Kidney (tissue), 14 donors: Measurements from ENCODE around the gene DNAJA1. TPM values are rescaled to one million over a fixed set of nuclear protein-coding genes. Genes with fewer than 3 reads are reported as not detected.

Experiments used
- DNase-seq, 5 donors: peaks; one replicate each; pipeline ENCODE4 v3.0.0-alpha.2; 2013 to 2020
- FAIRE-seq: peaks from 2 replicates; lab custom pipeline; 2012; peaks lifted over from hg19 to GRCh38; lab: Jason Lieb, UNC
- H3K27ac ChIP-seq, 2 donors: one replicate each; pipeline ENCODE4 v1.7.0; 2013; ENCODE audit warnings: low read depth in 2 of 2, low read length in 2 of 2, inconsistent platforms in 1 of 2
- H3K27me3 ChIP-seq: one replicate; pipeline ENCODE4 v1.7.1; 2013; ENCODE audit warnings: low read length, inconsistent platforms; ENCODE audit not compliant: control insufficient read depth, insufficient read depth
- H3K36me3 ChIP-seq, 3 donors: one replicate each; pipeline versions ENCODE4 v1.7.0 to v1.7.1; 2013; ENCODE audit warnings: low read length in 3 of 3, control low read depth in 1 of 3, inconsistent platforms in 1 of 3; ENCODE audit not compliant: insufficient read depth in 3 of 3, control insufficient read depth in 2 of 3
- H3K4me1 ChIP-seq, 3 donors: one replicate each; pipeline versions ENCODE4 v1.7.0 to v1.7.1; 2013; ENCODE audit warnings: low read length in 3 of 3, inconsistent platforms in 1 of 3, low read depth in 1 of 3; ENCODE audit not compliant: control insufficient read depth in 2 of 3, insufficient read depth in 2 of 3
- H3K4me3 ChIP-seq, 3 donors: one replicate each; pipeline versions ENCODE4 v1.7.0 to v1.8.1; 2013; ENCODE audit warnings: low read length in 3 of 3, control low read depth in 1 of 3, inconsistent platforms in 1 of 3
- H3K9ac ChIP-seq, 3 donors: one replicate each; pipeline versions ENCODE4 v1.7.0 to v1.7.1; 2013; ENCODE audit warnings: low read length in 3 of 3, control low read depth in 1 of 3, inconsistent platforms in 1 of 3
- H3K9me3 ChIP-seq, 3 donors: one replicate each; pipeline versions ENCODE4 v1.7.0 to v1.7.1; 2013; ENCODE audit warnings: low read length in 3 of 3, control low read depth in 1 of 3, inconsistent platforms in 1 of 3; ENCODE audit not compliant: control insufficient read depth in 2 of 3, insufficient read depth in 1 of 3
- intact Hi-C: fragments of 100-400 bp; cut with DNase I; formaldehyde crosslinking; loops from one replicate; pipeline ENCODE4 v1.11.1; 2022
- polyA plus RNA-seq: library from polyadenylated mRNA; stranded (reverse); fragments of 350-450 nt; fragmentation: Illumina TruSeq; extraction: RNeasy Lipid Tissue Mini Kit (QIAGEN cat#74804); gene quantifications from one replicate; pipeline ENCODE4 v1.2.3, GENCODE V29; 2014; ENCODE audit warnings: low read depth, low replicate concordance; ENCODE audit not compliant: insufficient read depth
- total RNA-seq: library from RNA; stranded (reverse); fragmentation: NEBNext Ultra II Directional; extraction: Animal tissue kit (Norgen Biotek cat#: 25700); gene quantifications from one replicate; pipeline ENCODE4 v1.2.1, GENCODE V29; 2021
- TF ChIP-seq, protein P1 (sequence below): IDR thresholded peaks from 3 replicates; pipeline ENCODE4 v1.5.1; 2012; ENCODE audit warnings: mild to moderate bottlenecking, moderate library complexity, borderline replicate concordance; ENCODE audit not compliant: insufficient read depth; ENCODE audit errors: extremely low read depth
- donor health status: control.
- donor health status: control.
- donor health status: control.
- donor health status: control.
- donor health status: control.
- donor health status: DM: yes; HTN: yes; CAD: no.
- donor health status: Normal renal cell carcinoma (clear cell type).

Gene DNAJA1
- total and polyA plus RNA-seq, 2 donors from 2014 or later, result 105 to 132 TPM

GRCh38 chr9:33046061-33046460 lies 21.0 kb downstream of the DNAJA1 start:
- FAIRE-seq (no peak), DNase-seq (no peak)
- TF ChIP-seq, protein P1, sequence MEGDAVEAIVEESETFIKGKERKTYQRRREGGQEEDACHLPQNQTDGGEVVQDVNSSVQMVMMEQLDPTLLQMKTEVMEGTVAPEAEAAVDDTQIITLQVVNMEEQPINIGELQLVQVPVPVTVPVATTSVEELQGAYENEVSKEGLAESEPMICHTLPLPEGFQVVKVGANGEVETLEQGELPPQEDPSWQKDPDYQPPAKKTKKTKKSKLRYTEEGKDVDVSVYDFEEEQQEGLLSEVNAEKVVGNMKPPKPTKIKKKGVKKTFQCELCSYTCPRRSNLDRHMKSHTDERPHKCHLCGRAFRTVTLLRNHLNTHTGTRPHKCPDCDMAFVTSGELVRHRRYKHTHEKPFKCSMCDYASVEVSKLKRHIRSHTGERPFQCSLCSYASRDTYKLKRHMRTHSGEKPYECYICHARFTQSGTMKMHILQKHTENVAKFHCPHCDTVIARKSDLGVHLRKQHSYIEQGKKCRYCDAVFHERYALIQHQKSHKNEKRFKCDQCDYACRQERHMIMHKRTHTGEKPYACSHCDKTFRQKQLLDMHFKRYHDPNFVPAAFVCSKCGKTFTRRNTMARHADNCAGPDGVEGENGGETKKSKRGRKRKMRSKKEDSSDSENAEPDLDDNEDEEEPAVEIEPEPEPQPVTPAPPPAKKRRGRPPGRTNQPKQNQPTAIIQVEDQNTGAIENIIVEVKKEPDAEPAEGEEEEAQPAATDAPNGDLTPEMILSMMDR, result no peak
- Histone ChIP-seq H3K36me3 (peaks cover 5 to 15% (median 9%) of the 10 kb centered on the region in 3 donors), H3K9me3 (no peaks in the 10 kb centered on the region), H3K27me3 (no peaks in the 10 kb centered on the region), H3K9ac (no peak overlapping the region), H3K4me1 (peaks cover 0 to 9% (median 0%) of the 10 kb centered on the region in 3 donors), H3K4me3 (no peak overlapping the region), H3K27ac (no peak overlapping the region)
- intact Hi-C loops, result no loop called here

GRCh38 chr9:33048054-33048465 lies 23.0 kb downstream of the DNAJA1 start:
- TF ChIP-seq, protein P1, result no peak
- no peaks in the 10 kb centered on the region for H3K9me3 ChIP-seq
- intact Hi-C loops, result no loop called here
- no peaks in the 10 kb centered on the region for H3K27me3 ChIP-seq
- no peak overlapping the region for H3K9ac ChIP-seq
- no peak overlapping the region for H3K4me3 ChIP-seq
- no peak overlapping the region for H3K27ac ChIP-seq
- FAIRE-seq, result no peak
- peak in 1 of 5 donors; percentile 22 for DNase-seq
- peaks cover 13 to 29% (median 13%) of the 10 kb centered on the region in 3 donors for H3K36me3 ChIP-seq
- peaks cover 0 to 6% (median 0%) of the 10 kb centered on the region in 3 donors for H3K4me1 ChIP-seq

GRCh38 chr9:33049680-33050361 lies 24.7 kb downstream of the DNAJA1 start:
- H3K27me3 ChIP-seq, result no peaks in the 10 kb centered on the region
- H3K36me3 ChIP-seq, result peaks cover 13 to 36% (median 19%) of the 10 kb centered on the region in 3 donors
- H3K9me3 ChIP-seq, result no peaks in the 10 kb centered on the region
- no peak overlapping the region for H3K27ac ChIP-seq
- FAIRE-seq, result no peak
- TF ChIP-seq, protein P1, result no peak
- DNase-seq, result no peak
- no peaks in the 10 kb centered on the region for H3K4me1 ChIP-seq
- H3K9ac ChIP-seq, result no peak overlapping the region
- no peak overlapping the region for H3K4me3 ChIP-seq
- intact Hi-C loops, result no loop called here
